Sigmoid colon (tissue), 7 donors: ENCODE results near the gene GLDC. TPM values are rescaled to one million over a fixed set of nuclear protein-coding genes. Genes with fewer than 3 reads are reported as not detected.

Source experiments
- DNase-seq: peaks from one replicate; pipeline ENCODE4 v3.0.0-alpha.2; 2019
- H3K27ac ChIP-seq, 4 donors: fragments of 200-600 bp; sonication (generic); one replicate each; pipeline ENCODE4 v1.5.1; 2016 to 2019; ENCODE audit warnings: mild to moderate bottlenecking in 1 of 4
- H3K27me3 ChIP-seq, 3 donors: fragments of 200-600 bp; sonication (generic); one replicate each; pipeline ENCODE4 v1.5.1; 2019; ENCODE audit warnings: mild to moderate bottlenecking in 1 of 3
- H3K36me3 ChIP-seq, 4 donors: fragments of 200-600 bp; sonication (generic); one replicate each; pipeline ENCODE4 v1.5.1; 2016 to 2019
- H3K4me1 ChIP-seq, 4 donors: fragments of 200-600 bp; sonication (generic); one replicate each; pipeline ENCODE4 v1.5.1; 2017 to 2019
- H3K4me3 ChIP-seq, 4 donors: fragments of 200-600 bp; sonication (generic); one replicate each; pipeline ENCODE4 v1.5.1; 2017 to 2019; ENCODE audit warnings: mild to moderate bottlenecking in 2 of 4, moderate library complexity in 1 of 4
- H3K9me3 ChIP-seq, 4 donors: fragments of 200-600 bp in 3 of 4; sonication (generic) in 3 of 4; one replicate each; pipeline versions ENCODE4 v1.5.1 to v1.6.1; 2013 to 2019
- EP300 ChIP-seq, 4 donors: sonication (generic); formaldehyde crosslinking; IDR thresholded peaks; one replicate each; pipeline ENCODE4 v1.6.1; 2017; ENCODE audit warnings: antibody characterized with exemption in 4 of 4
- POLR2A ChIP-seq, 2 donors: fragments of 450-650 bp; IDR thresholded peaks; one replicate each; pipeline ENCODE4 v1.6.1; 2016; ENCODE audit warnings: antibody characterized with exemption in 2 of 2, mild to moderate bottlenecking in 2 of 2, moderate library complexity in 2 of 2
- POLR2AphosphoS5 ChIP-seq, 4 donors: sonication (generic); formaldehyde crosslinking; IDR thresholded peaks; one replicate each; pipeline ENCODE4 v1.6.1; 2017; ENCODE audit warnings: antibody characterized with exemption in 4 of 4
- WGBS, 2 donors: extraction: QIAGEN DNeasy Blood & Tissue Kit; methylation state at CpG; one replicate each; pipeline ENCODE4 v1.1.7; 2013; 5-methylcytosine and 5-hydroxymethylcytosine counted together
- intact Hi-C: fragments of 100-400 bp; cut with DNase I; formaldehyde crosslinking; loops from one replicate; pipeline ENCODE4 v1.15.1; 2023
- polyA plus RNA-seq, 3 donors: library from polyadenylated mRNA; stranded (reverse); fragments of 200-250 nt; gene quantifications; one replicate each; pipeline ENCODE4 v1.2.3, GENCODE V29; 2013
- total RNA-seq, 4 donors: library from RNA; depleted of rRNA; stranded (reverse); fragments of >200 nt; gene quantifications; one replicate each; pipeline ENCODE4 v1.1.0, GENCODE V29; 2016
- TF ChIP-seq, protein P1 (sequence below), 4 experiments: fragments of 450-650 bp in 3 of 4; fragments of 200-600 bp in 1 of 4; IDR thresholded peaks; one replicate each; pipeline ENCODE4 v1.5.1; 2016 to 2019; ENCODE audit warnings: antibody characterized with exemption in 4 of 4, mild to moderate bottlenecking in 3 of 4, moderate library complexity in 2 of 4
- donor health status: healthy with polysubstance abuse.
- donor health status: Bipolar disorder and iron deficiency.
- donor health status: healthy.

GLDC gene
- total and polyA plus RNA-seq, 7 donors: 0.51 to 1.8 (median 1.2) TPM; not detected in 4

- Histone ChIP-seq H3K4me1 (no peaks in the 10 kb centered on the region), H3K4me3 (no peak overlapping the region), H3K36me3 (no peaks in the 10 kb centered on the region), H3K9me3 (no peaks in the 10 kb centered on the region), H3K27me3 (no peaks in the 10 kb centered on the region), H3K27ac (no peak overlapping the region)
- no peak for TF ChIP-seq EP300 (IDR thresholded peaks at IDR 0.05)
- TF ChIP-seq POLR2AphosphoS5 (IDR thresholded peaks at IDR 0.05): no peak
- TF ChIP-seq, protein P1, sequence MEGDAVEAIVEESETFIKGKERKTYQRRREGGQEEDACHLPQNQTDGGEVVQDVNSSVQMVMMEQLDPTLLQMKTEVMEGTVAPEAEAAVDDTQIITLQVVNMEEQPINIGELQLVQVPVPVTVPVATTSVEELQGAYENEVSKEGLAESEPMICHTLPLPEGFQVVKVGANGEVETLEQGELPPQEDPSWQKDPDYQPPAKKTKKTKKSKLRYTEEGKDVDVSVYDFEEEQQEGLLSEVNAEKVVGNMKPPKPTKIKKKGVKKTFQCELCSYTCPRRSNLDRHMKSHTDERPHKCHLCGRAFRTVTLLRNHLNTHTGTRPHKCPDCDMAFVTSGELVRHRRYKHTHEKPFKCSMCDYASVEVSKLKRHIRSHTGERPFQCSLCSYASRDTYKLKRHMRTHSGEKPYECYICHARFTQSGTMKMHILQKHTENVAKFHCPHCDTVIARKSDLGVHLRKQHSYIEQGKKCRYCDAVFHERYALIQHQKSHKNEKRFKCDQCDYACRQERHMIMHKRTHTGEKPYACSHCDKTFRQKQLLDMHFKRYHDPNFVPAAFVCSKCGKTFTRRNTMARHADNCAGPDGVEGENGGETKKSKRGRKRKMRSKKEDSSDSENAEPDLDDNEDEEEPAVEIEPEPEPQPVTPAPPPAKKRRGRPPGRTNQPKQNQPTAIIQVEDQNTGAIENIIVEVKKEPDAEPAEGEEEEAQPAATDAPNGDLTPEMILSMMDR (IDR thresholded peaks at IDR 0.05): no peak
- no peak for TF ChIP-seq POLR2A (IDR thresholded peaks at IDR 0.05)
- intact Hi-C loops: loop anchor here (10.0 kb wide), 1 partner anchor 84 kb away; no protein-coding TSS in a partner anchor
- no peak for DNase-seq
- 76 to 83% methylated on average over 3 of the region's 3 CpGs for WGBS, 2 donors
Measured at GRCh38 chr9:6581253-6581652, 64.3 kb downstream of the GLDC start.

DNA sequence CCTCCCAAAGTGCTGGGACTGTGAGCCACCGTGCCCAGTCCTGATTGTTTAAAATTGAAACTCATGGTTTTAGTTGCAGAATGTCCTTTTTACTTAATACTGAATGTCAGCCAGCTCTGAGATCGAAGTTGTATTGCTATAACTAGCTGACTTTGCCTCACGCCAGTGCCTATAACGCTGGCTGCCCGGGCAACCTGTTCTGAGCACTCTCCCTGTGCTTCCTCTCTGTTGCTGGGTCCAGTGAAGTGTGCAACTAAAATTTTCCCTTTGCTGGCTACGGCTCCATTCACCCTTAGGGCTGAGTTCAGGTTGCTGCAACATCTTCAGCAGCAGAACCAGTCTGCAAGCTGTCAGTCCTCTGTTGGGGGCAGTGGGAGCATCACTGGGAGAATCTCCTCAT is 65.9 kb downstream of the GLDC start:
- Histone ChIP-seq H3K36me3 (no peaks in the 10 kb centered on the region), H3K27me3 (no peaks in the 10 kb centered on the region), H3K9me3 (no peaks in the 10 kb centered on the region), H3K4me1 (no peaks in the 10 kb centered on the region), H3K27ac (no peak overlapping the region), H3K4me3 (no peak overlapping the region)
- no peak for DNase-seq
- intact Hi-C loops: loop anchor here (10.0 kb wide), 1 partner anchor 85 kb away; no protein-coding TSS in a partner anchor
- 83 to 92% methylated on average over 6 of the region's 6 CpGs for WGBS, 2 donors
- TF ChIP-seq POLR2AphosphoS5 (IDR thresholded peaks at IDR 0.05): no peak
- no peak for TF ChIP-seq POLR2A (IDR thresholded peaks at IDR 0.05)
- no peak for TF ChIP-seq EP300 (IDR thresholded peaks at IDR 0.05)
- TF ChIP-seq, protein P1 (IDR thresholded peaks at IDR 0.05): no peak

GRCh38 chr9:6576987-6577386 is 68.5 kb downstream of the GLDC start:
- no peak for DNase-seq
- Histone ChIP-seq H3K4me3 (no peak overlapping the region), H3K27ac (no peak overlapping the region), H3K4me1 (no peaks in the 10 kb centered on the region), H3K9me3 (no peaks in the 10 kb centered on the region), H3K27me3 (no peaks in the 10 kb centered on the region), H3K36me3 (no peaks in the 10 kb centered on the region)
- WGBS, 2 donors: 94% methylated on average over 6 of the region's 6 CpGs
- intact Hi-C loops: no loop called here
- TF ChIP-seq, protein P1 (IDR thresholded peaks at IDR 0.05): no peak
- TF ChIP-seq POLR2AphosphoS5 (IDR thresholded peaks at IDR 0.05): no peak
- no peak for TF ChIP-seq EP300 (IDR thresholded peaks at IDR 0.05)

DNA sequence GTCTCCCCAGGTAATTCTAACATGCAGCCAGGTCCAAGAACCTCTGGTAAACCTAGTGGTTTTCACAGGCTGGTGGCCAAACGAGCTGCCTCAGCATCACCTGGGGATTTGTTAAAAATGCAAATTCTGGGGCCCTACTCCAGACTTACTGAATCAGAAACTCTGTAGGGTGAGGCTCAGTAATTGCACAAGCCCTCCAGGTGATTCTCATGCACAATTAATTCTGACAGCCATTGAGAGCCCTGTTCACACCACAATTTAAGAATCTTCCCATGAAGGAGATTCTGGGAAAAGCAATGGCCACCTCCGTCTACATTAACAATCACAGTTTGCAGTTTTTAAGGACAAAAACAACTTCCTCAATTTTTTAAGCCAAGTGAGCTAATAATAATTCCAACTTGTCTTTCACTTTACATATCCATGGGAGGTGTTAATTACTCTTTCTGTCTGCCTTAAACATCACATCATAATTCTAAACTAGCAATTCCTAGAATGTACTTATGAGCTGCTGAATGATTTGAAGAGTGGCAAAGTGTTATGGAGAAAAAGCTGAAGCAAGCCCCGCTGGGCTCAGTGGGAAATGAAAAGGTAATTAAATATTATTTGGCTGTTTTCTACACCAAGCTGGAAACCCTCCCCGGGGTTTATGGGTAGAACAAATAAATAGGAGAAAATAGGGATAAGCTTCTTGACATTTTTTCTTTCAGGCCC is 70.0 kb downstream of the GLDC start:
- 67 to 80% methylated on average over 4 of the region's 4 CpGs for WGBS, 2 donors
- H3K36me3 ChIP-seq: no peaks in the 10 kb centered on the region
- H3K27ac ChIP-seq: no peak overlapping the region
- intact Hi-C loops: no loop called here
- no peak overlapping the region for H3K4me3 ChIP-seq
- H3K27me3 ChIP-seq: no peaks in the 10 kb centered on the region
- no peaks in the 10 kb centered on the region for H3K9me3 ChIP-seq
- DNase-seq: no peak
- no peaks in the 10 kb centered on the region for H3K4me1 ChIP-seq
- TF ChIP-seq POLR2A (IDR thresholded peaks at IDR 0.05) (no peak), EP300 (IDR thresholded peaks at IDR 0.05) (no peak), POLR2AphosphoS5 (IDR thresholded peaks at IDR 0.05) (no peak)
- TF ChIP-seq, protein P1 (IDR thresholded peaks at IDR 0.05): no peak
